SK-N-SH treated with all-trans-retinoic acid at 6 μM for 48 hours (cell line): ENCODE measurements around the gene HADHB.

Experiments used
- ESRRG ChIP-seq: fragments of 250-450 bp; sonication (Bioruptor Pico); IDR thresholded peaks from 2 replicates; pipeline ENCODE4 v1.6.1; 2021; ENCODE audit warnings: mild to moderate bottlenecking
- ISL1 ChIP-seq: fragments of 250-450 bp; sonication (Bioruptor Pico); IDR thresholded peaks from 2 replicates; pipeline ENCODE4 v2.1.2; 2022; ENCODE audit warnings: mild to moderate bottlenecking, moderate library complexity
- OSR1 ChIP-seq: fragments of 250-450 bp; sonication (Bioruptor Pico); IDR thresholded peaks from 2 replicates; pipeline ENCODE4 v1.8.0; 2022; ENCODE audit warnings: moderate library complexity, mild to moderate bottlenecking, inconsistent platforms
- PPARA ChIP-seq: fragments of 250-450 bp; sonication (Bioruptor Pico); IDR thresholded peaks from 2 replicates; pipeline ENCODE4 v1.5.0; 2020; ENCODE audit warnings: mild to moderate bottlenecking, borderline replicate concordance
- TCF4 ChIP-seq: fragments of 250-450 bp; sonication (Bioruptor Pico); IDR thresholded peaks from 2 replicates; pipeline ENCODE4 v1.8.0; 2021; ENCODE audit warnings: mild to moderate bottlenecking, moderate library complexity, borderline replicate concordance
- ZFP3 ChIP-seq: fragments of 250-450 bp; sonication (Bioruptor Pico); IDR thresholded peaks from 2 replicates; pipeline ENCODE4 v1.5.0; 2020; ENCODE audit warnings: mild to moderate bottlenecking, moderate library complexity
- ZFP30 ChIP-seq: fragments of 450-650 bp; formaldehyde crosslinking; IDR thresholded peaks from 2 replicates; pipeline ENCODE4 v1.5.0; 2022; ENCODE audit warnings: mild to moderate bottlenecking, moderate library complexity
- ZNF8 ChIP-seq: fragments of 450-650 bp; formaldehyde crosslinking; IDR thresholded peaks from 2 replicates; pipeline ENCODE4 v1.5.0; 2020; ENCODE audit warnings: mild to moderate bottlenecking, moderate library complexity
- TF ChIP-seq, protein P1 (sequence below): fragments of 250-450 bp; sonication (Bioruptor Pico); IDR thresholded peaks from 2 replicates; pipeline ENCODE4 v1.5.1; 2021; ENCODE audit warnings: mild to moderate bottlenecking, moderate library complexity
- TF ChIP-seq, protein P2 (sequence below): fragments of 250-450 bp; sonication (Bioruptor Pico); IDR thresholded peaks from 2 replicates; pipeline ENCODE4 v1.8.0; 2021; ENCODE audit warnings: low read depth, mild to moderate bottlenecking, moderate library complexity, borderline replicate concordance
- TF ChIP-seq, protein P3 (sequence below): fragments of 250-450 bp; sonication (Bioruptor Pico); IDR thresholded peaks from 2 replicates; pipeline ENCODE4 v1.8.0; 2020; ENCODE audit warnings: mild to moderate bottlenecking, moderate library complexity, borderline replicate concordance

DNA sequence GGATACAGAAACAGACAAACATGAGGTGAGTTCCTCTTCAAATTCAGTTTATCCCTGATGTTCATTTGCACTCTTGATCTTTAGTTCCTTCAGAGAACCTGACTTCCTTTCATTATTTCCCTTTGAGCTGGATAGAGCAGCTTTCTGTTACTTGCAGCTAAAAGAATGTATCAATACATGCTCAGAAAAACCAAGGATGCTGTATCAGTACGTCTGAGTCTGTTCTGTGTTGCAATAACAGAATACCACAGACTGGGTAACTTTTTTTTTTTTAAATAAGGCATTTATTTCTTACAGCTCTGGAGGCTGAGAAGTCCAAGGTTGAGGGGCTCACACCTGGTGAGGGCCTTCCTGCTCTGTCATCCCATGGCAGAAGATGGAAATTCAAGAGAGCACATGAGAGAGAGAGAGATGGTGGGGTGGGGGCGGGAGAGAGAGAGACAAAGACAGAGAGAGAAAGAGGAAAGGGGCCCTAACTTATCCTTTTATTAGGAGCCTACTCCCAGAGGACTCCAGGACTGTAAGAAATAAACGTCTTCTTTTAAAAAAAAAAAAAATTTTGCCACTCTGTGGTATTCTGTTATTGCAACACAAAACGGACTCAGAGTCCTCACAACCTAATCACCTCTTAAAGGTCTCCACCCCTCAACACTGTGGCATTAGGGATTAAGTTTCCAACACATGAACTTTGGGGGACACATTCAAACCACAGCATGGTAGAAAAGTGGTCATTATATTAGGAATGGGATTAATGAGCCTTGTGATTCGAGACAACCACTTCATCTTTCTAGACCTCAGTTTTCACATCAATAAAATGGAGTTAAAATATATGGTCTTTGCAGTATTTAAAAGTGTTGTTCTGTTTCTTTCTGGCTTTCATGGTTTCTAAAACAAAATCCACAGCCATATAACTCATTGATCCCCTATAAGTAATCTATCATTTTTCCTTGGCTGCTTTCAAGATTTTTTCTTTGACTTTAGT, 82.8 kb downstream of the HADHB start:
- TF ChIP-seq ZFP30 (no peak), ZFP3 (CRISPR knock-in tag) (no peak), TCF4 (CRISPR knock-in tag) (no peak), ZNF8 (CRISPR knock-in tag) (no peak), ISL1 (CRISPR knock-in tag) (no peak), OSR1 (CRISPR knock-in tag) (no peak), ESRRG (CRISPR knock-in tag) (no peak), PPARA (CRISPR knock-in tag) (no peak)
- TF ChIP-seq, protein P1, sequence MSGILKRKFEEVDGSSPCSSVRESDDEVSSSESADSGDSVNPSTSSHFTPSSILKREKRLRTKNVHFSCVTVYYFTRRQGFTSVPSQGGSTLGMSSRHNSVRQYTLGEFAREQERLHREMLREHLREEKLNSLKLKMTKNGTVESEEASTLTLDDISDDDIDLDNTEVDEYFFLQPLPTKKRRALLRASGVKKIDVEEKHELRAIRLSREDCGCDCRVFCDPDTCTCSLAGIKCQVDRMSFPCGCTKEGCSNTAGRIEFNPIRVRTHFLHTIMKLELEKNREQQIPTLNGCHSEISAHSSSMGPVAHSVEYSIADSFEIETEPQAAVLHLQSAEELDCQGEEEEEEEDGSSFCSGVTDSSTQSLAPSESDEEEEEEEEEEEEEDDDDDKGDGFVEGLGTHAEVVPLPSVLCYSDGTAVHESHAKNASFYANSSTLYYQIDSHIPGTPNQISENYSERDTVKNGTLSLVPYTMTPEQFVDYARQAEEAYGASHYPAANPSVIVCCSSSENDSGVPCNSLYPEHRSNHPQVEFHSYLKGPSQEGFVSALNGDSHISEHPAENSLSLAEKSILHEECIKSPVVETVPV (CRISPR knock-in tag): no peak
- TF ChIP-seq, protein P2, sequence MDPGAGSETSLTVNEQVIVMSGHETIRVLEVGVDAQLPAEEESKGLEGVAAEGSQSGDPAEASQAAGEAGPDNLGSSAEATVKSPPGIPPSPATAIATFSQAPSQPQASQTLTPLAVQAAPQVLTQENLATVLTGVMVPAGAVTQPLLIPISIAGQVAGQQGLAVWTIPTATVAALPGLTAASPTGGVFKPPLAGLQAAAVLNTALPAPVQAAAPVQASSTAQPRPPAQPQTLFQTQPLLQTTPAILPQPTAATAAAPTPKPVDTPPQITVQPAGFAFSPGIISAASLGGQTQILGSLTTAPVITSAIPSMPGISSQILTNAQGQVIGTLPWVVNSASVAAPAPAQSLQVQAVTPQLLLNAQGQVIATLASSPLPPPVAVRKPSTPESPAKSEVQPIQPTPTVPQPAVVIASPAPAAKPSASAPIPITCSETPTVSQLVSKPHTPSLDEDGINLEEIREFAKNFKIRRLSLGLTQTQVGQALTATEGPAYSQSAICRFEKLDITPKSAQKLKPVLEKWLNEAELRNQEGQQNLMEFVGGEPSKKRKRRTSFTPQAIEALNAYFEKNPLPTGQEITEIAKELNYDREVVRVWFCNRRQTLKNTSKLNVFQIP (CRISPR knock-in tag): no peak
- TF ChIP-seq, protein P3, sequence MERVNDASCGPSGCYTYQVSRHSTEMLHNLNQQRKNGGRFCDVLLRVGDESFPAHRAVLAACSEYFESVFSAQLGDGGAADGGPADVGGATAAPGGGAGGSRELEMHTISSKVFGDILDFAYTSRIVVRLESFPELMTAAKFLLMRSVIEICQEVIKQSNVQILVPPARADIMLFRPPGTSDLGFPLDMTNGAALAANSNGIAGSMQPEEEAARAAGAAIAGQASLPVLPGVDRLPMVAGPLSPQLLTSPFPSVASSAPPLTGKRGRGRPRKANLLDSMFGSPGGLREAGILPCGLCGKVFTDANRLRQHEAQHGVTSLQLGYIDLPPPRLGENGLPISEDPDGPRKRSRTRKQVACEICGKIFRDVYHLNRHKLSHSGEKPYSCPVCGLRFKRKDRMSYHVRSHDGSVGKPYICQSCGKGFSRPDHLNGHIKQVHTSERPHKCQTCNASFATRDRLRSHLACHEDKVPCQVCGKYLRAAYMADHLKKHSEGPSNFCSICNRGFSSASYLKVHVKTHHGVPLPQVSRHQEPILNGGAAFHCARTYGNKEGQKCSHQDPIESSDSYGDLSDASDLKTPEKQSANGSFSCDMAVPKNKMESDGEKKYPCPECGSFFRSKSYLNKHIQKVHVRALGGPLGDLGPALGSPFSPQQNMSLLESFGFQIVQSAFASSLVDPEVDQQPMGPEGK: no peak
